Fibroblast of mammary gland (primary cell): ENCODE results near the gene TTLL8.
A peak's percentile ranks its signal among the peaks of the same experiment; 100 is the strongest.

Experiments
- DNase-seq: peaks from one replicate; pipeline ENCODE4 v3.0.0-alpha.2; 2010; ENCODE audit warnings: low read depth
- H3K4me3 ChIP-seq: 2 replicates; pipeline ENCODE4 v1.5.1; 2011; ENCODE audit warnings: low read depth, mild to moderate bottlenecking, low read length, moderate library complexity; ENCODE audit not compliant: control insufficient read depth
- CTCF ChIP-seq: conservative IDR thresholded peaks from 2 replicates; pipeline ENCODE4 v1.5.1; 2011; ENCODE audit warnings: low read depth, low read length, inconsistent platforms; ENCODE audit not compliant: control insufficient read depth, insufficient read depth

Gene TTLL8

GRCh38 chr22:50098052-50098451, 40.0 kb upstream of the TTLL8 start:
- no peak for DNase-seq
- no peak for TF ChIP-seq CTCF
- H3K4me3 ChIP-seq, result no peak overlapping the region

- H3K4me3 ChIP-seq, result no peak overlapping the region
- no peak for TF ChIP-seq CTCF
- no peak for DNase-seq
Measured at GRCh38 chr22:50092342-50092741, 34.2 kb upstream of the TTLL8 start.

GRCh38 chr22:50091092-50091768, 33.1 kb upstream of the TTLL8 start:
- DNase-seq, result no peak
- no peak for TF ChIP-seq CTCF
- no peak overlapping the region for H3K4me3 ChIP-seq

- no peak for DNase-seq
- TF ChIP-seq CTCF, result no peak
- no peak overlapping the region for H3K4me3 ChIP-seq
Measured at GRCh38 chr22:50090412-50090714, 32.3 kb upstream of the TTLL8 start.

GRCh38 chr22:50089682-50090411, 31.7 kb upstream of the TTLL8 start, which contains the start of gene MOV10L1:
Gene MOV10L1 (plus strand): TSS chr22:50090006. CDS start chr22:50090089, 83 bp downstream.
- no peak for TF ChIP-seq CTCF
- H3K4me3 ChIP-seq, result no peak within 1 kb of the TSS
- peak; percentile 45 for DNase-seq

- no peak overlapping the region for H3K4me3 ChIP-seq
- DNase-seq, result no peak
- no peak for TF ChIP-seq CTCF
Measured at GRCh38 chr22:50089231-50089630, 31.1 kb upstream of the TTLL8 start.
